ENCODE measurements around the gene SPAG16.

Gene SPAG16

GRCh38 chr2:214436470-214436869, 1152.2 kb downstream of the SPAG16 start:
- no peak for TF ChIP-seq CTCF (conservative IDR thresholded peaks at IDR 0.05)
- no peak overlapping the region for H3K27ac ChIP-seq

GRCh38 chr2:214450118-214450894, 1166.0 kb downstream of the SPAG16 start:
- no peak overlapping the region for H3K27ac ChIP-seq
- no peak for TF ChIP-seq CTCF (conservative IDR thresholded peaks at IDR 0.05)

- no peak for TF ChIP-seq CTCF (conservative IDR thresholded peaks at IDR 0.05)
Observed at GRCh38 chr2:214451516-214452275, 1167.4 kb downstream of the SPAG16 start.

More at GRCh38 chr2:214451516-214452275, 1167.4 kb downstream of the SPAG16 start:
- H3K27ac ChIP-seq = no peak overlapping the region
